ENCODE measurements around the gene PIAS4.

PIAS4 gene

GRCh38 chr19:4029247-4029614 lies 21.7 kb downstream of the PIAS4 start:
- DNase-seq = no peak
- no peaks in the 10 kb centered on the region for H3K9me3 ChIP-seq (ENCODE audit: control extremely low read depth in 1 of 5, control insufficient read depth in 4 of 5, insufficient read depth in 2 of 5, low read depth in 1 of 5, low read length in 4 of 5)
- 95% methylated on average over 13 of the region's 18 CpGs for WGBS (ENCODE audit: insufficient coverage)
- no peak overlapping the region for H3K27ac ChIP-seq (ENCODE audit: insufficient read depth in 1 of 2, low read depth in 1 of 2, low read length in 2 of 2, poor library complexity in 1 of 2, severe bottlenecking in 2 of 2)
- ChIA-PET POLR2A (no interaction called here), CTCF (no interaction called here)
- no peak overlapping the region for H3K4me3 ChIP-seq (ENCODE audit: control insufficient read depth in 1 of 7, extremely low read depth in 1 of 7, insufficient read depth in 4 of 7, low read depth in 2 of 7, low read length in 6 of 7)
- no peaks in the 10 kb centered on the region for H3K27me3 ChIP-seq (replicated peaks in 2 of 5; ENCODE audit: control insufficient read depth in 4 of 5, insufficient read depth in 5 of 5, low read length in 4 of 5)
- H3K36me3 ChIP-seq (ENCODE audit: control insufficient read depth in 4 of 4, insufficient read depth in 4 of 4, low read length in 3 of 4) = peaks cover 4 to 62% (median 42%) of the 10 kb centered on the region in 4 experiments
- no peaks in the 10 kb centered on the region for H3K4me1 ChIP-seq (ENCODE audit: control extremely low read depth in 1 of 4, control insufficient read depth in 4 of 4, insufficient read depth in 4 of 4, low read length in 3 of 4)

- no peaks in the 10 kb centered on the region for H3K9me3 ChIP-seq (ENCODE audit: control extremely low read depth in 1 of 5, control insufficient read depth in 4 of 5, insufficient read depth in 2 of 5, low read depth in 1 of 5, low read length in 4 of 5)
- no peak overlapping the region for H3K27ac ChIP-seq (ENCODE audit: insufficient read depth in 1 of 2, low read depth in 1 of 2, low read length in 2 of 2, poor library complexity in 1 of 2, severe bottlenecking in 2 of 2)
- no peaks in the 10 kb centered on the region for H3K4me1 ChIP-seq (ENCODE audit: control extremely low read depth in 1 of 4, control insufficient read depth in 4 of 4, insufficient read depth in 4 of 4, low read length in 3 of 4)
- POLR2A ChIA-PET = no interaction called here
- H3K36me3 ChIP-seq (ENCODE audit: control insufficient read depth in 4 of 4, insufficient read depth in 4 of 4, low read length in 3 of 4) = peaks cover 6 to 64% (median 41%) of the 10 kb centered on the region in 4 experiments
- no peak for DNase-seq
- H3K4me3 ChIP-seq (ENCODE audit: control insufficient read depth in 1 of 7, extremely low read depth in 1 of 7, insufficient read depth in 4 of 7, low read depth in 2 of 7, low read length in 6 of 7) = no peak overlapping the region
- no peaks in the 10 kb centered on the region for H3K27me3 ChIP-seq (replicated peaks in 2 of 5; ENCODE audit: control insufficient read depth in 4 of 5, insufficient read depth in 5 of 5, low read length in 4 of 5)
- CTCF ChIA-PET = interaction anchor here (1.2 kb wide), 1 partner anchor 8 kb away, joined by 3 read pairs; no protein-coding TSS in a partner anchor
- WGBS (ENCODE audit: insufficient coverage) = 98% methylated on average over 6 of the region's 6 CpGs
Measured at GRCh38 chr19:4030552-4030951, 23.0 kb downstream of the PIAS4 start.

DNA sequence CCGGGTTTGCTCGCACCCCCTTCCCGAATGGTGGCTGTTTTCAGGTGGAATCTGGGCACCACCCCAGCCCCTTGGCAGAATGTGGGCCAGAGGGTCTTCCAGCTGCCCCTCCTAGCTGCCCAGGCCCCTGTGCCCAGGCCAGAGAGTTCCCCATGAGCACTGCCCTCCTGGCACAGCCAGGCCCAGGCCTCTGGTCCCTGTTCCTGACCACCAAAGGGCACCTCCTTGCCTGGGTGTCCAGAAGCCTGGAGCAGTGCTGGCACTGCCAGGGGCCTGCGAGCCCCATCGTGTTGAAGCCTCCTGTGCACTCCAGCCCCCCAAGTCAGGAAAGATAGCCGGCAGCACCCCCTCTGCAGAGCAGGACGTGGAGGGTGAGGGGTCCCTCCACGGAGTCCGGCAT lies 23.4 kb downstream of the PIAS4 start:
- H3K9me3 ChIP-seq (ENCODE audit: control extremely low read depth in 1 of 5, control insufficient read depth in 4 of 5, insufficient read depth in 2 of 5, low read depth in 1 of 5, low read length in 4 of 5) = no peaks in the 10 kb centered on the region
- H3K4me3 ChIP-seq (ENCODE audit: control insufficient read depth in 1 of 7, extremely low read depth in 1 of 7, insufficient read depth in 4 of 7, low read depth in 2 of 7, low read length in 6 of 7) = no peak overlapping the region
- no peaks in the 10 kb centered on the region for H3K4me1 ChIP-seq (ENCODE audit: control extremely low read depth in 1 of 4, control insufficient read depth in 4 of 4, insufficient read depth in 4 of 4, low read length in 3 of 4)
- WGBS (ENCODE audit: insufficient coverage) = 93% methylated on average over 9 of the region's 9 CpGs
- H3K27me3 ChIP-seq (replicated peaks in 2 of 5; ENCODE audit: control insufficient read depth in 4 of 5, insufficient read depth in 5 of 5, low read length in 4 of 5) = no peaks in the 10 kb centered on the region
- no peak for DNase-seq
- ChIA-PET CTCF (interaction anchor here (1.2 kb wide), 1 partner anchor 9 kb away, joined by 3 read pairs; no protein-coding TSS in a partner anchor), POLR2A (no interaction called here)
- peaks cover 6 to 68% (median 44%) of the 10 kb centered on the region in 4 experiments for H3K36me3 ChIP-seq (ENCODE audit: control insufficient read depth in 4 of 4, insufficient read depth in 4 of 4, low read length in 3 of 4)
- H3K27ac ChIP-seq (ENCODE audit: insufficient read depth in 1 of 2, low read depth in 1 of 2, low read length in 2 of 2, poor library complexity in 1 of 2, severe bottlenecking in 2 of 2) = no peak overlapping the region

DNA sequence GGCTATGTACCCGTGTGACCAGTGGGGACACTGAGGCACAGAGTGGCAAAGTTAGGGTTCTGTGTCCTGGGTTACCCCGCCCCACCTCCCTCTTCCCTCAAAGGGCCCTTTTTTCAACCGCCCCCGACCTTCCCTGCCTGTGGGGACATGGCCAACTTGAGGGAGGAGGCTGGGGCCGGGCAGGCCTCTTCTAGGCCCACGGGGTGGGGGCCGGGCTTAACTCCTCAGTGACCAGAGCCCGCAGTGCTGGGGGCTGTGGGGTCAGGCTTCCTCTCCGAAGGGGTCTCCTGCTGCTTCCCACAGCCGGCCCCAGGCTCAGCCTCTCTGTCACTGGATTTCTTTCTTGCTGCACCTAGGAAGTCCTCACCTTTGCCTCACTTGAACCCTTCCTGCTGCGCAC lies 23.9 kb downstream of the PIAS4 start:
- Histone ChIP-seq H3K4me1 (ENCODE audit: control extremely low read depth in 1 of 4, control insufficient read depth in 4 of 4, insufficient read depth in 4 of 4, low read length in 3 of 4) (no peaks in the 10 kb centered on the region), H3K36me3 (ENCODE audit: control insufficient read depth in 4 of 4, insufficient read depth in 4 of 4, low read length in 3 of 4) (peaks cover 6 to 71% (median 47%) of the 10 kb centered on the region in 4 experiments), H3K27me3 (replicated peaks in 2 of 5; ENCODE audit: control insufficient read depth in 4 of 5, insufficient read depth in 5 of 5, low read length in 4 of 5) (no peaks in the 10 kb centered on the region), H3K27ac (ENCODE audit: insufficient read depth in 1 of 2, low read depth in 1 of 2, low read length in 2 of 2, poor library complexity in 1 of 2, severe bottlenecking in 2 of 2) (peak overlapping the region in 1 of 2 experiments; percentile 7), H3K4me3 (ENCODE audit: control insufficient read depth in 1 of 7, extremely low read depth in 1 of 7, insufficient read depth in 4 of 7, low read depth in 2 of 7, low read length in 6 of 7) (no peak overlapping the region), H3K9me3 (ENCODE audit: control extremely low read depth in 1 of 5, control insufficient read depth in 4 of 5, insufficient read depth in 2 of 5, low read depth in 1 of 5, low read length in 4 of 5) (no peaks in the 10 kb centered on the region)
- CTCF ChIA-PET = interaction anchor here (1.2 kb wide), 1 partner anchor 9 kb away, joined by 3 read pairs; no protein-coding TSS in a partner anchor
- 90% methylated on average over 9 of the region's 11 CpGs for WGBS (ENCODE audit: insufficient coverage)
- DNase-seq = no peak
- POLR2A ChIA-PET = no interaction called here

DNA sequence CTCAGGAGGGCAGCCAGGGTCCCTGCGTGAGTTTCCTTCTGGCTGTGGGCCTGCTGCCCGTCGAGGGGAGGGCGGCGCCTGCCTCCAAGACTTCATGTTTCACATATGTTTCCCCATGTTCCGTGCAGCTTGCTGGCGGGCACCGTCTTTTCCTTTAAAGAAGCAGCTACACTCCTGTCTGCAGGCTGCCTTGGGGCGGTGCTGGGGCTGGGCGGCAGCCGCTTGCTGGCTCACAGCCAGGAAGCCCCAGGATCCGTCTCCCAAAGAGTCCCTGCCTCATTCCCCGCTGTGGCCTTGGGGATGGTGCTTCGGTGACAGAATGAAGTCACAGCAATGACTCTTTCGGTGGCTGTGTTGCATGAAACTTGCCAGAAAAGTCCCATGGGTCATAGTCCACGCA lies 24.9 kb downstream of the PIAS4 start:
- ChIA-PET CTCF (no interaction called here), POLR2A (no interaction called here)
- H3K4me3 ChIP-seq (ENCODE audit: control insufficient read depth in 1 of 7, extremely low read depth in 1 of 7, insufficient read depth in 4 of 7, low read depth in 2 of 7, low read length in 6 of 7) = no peak overlapping the region
- no peaks in the 10 kb centered on the region for H3K9me3 ChIP-seq (ENCODE audit: control extremely low read depth in 1 of 5, control insufficient read depth in 4 of 5, insufficient read depth in 2 of 5, low read depth in 1 of 5, low read length in 4 of 5)
- H3K4me1 ChIP-seq (ENCODE audit: control extremely low read depth in 1 of 4, control insufficient read depth in 4 of 4, insufficient read depth in 4 of 4, low read length in 3 of 4) = no peaks in the 10 kb centered on the region
- H3K27me3 ChIP-seq (replicated peaks in 2 of 5; ENCODE audit: control insufficient read depth in 4 of 5, insufficient read depth in 5 of 5, low read length in 4 of 5) = no peaks in the 10 kb centered on the region
- 96% methylated on average over 16 of the region's 16 CpGs for WGBS (ENCODE audit: insufficient coverage)
- DNase-seq = no peak
- no peak overlapping the region for H3K27ac ChIP-seq (ENCODE audit: insufficient read depth in 1 of 2, low read depth in 1 of 2, low read length in 2 of 2, poor library complexity in 1 of 2, severe bottlenecking in 2 of 2)
- H3K36me3 ChIP-seq (ENCODE audit: control insufficient read depth in 4 of 4, insufficient read depth in 4 of 4, low read length in 3 of 4) = peaks cover 7 to 77% (median 54%) of the 10 kb centered on the region in 4 experiments

- POLR2A ChIA-PET = no interaction called here
- H3K27ac ChIP-seq (ENCODE audit: insufficient read depth in 1 of 2, low read depth in 1 of 2, low read length in 2 of 2, poor library complexity in 1 of 2, severe bottlenecking in 2 of 2) = no peak overlapping the region
- H3K4me1 ChIP-seq (ENCODE audit: control extremely low read depth in 1 of 4, control insufficient read depth in 4 of 4, insufficient read depth in 4 of 4, low read length in 3 of 4) = no peaks in the 10 kb centered on the region
- H3K27me3 ChIP-seq (replicated peaks in 2 of 5; ENCODE audit: control insufficient read depth in 4 of 5, insufficient read depth in 5 of 5, low read length in 4 of 5) = no peaks in the 10 kb centered on the region
- peaks cover 9 to 78% (median 51%) of the 10 kb centered on the region in 4 experiments for H3K36me3 ChIP-seq (ENCODE audit: control insufficient read depth in 4 of 4, insufficient read depth in 4 of 4, low read length in 3 of 4)
- no peak overlapping the region for H3K4me3 ChIP-seq (ENCODE audit: control insufficient read depth in 1 of 7, extremely low read depth in 1 of 7, insufficient read depth in 4 of 7, low read depth in 2 of 7, low read length in 6 of 7)
- CTCF ChIA-PET = no interaction called here
- H3K9me3 ChIP-seq (ENCODE audit: control extremely low read depth in 1 of 5, control insufficient read depth in 4 of 5, insufficient read depth in 2 of 5, low read depth in 1 of 5, low read length in 4 of 5) = no peaks in the 10 kb centered on the region
- DNase-seq = no peak
- 94% methylated on average over 48 of the region's 63 CpGs for WGBS (ENCODE audit: insufficient coverage)
Measured at GRCh38 chr19:4033028-4033956, 25.8 kb downstream of the PIAS4 start.
